Measurements from ENCODE around the gene GARNL3. TPM values are rescaled to one million over a fixed set of nuclear protein-coding genes. Genes with fewer than 3 reads are reported as not detected.

The GARNL3 gene
- total RNA-seq, 1 donor from 2014 or later, result 1.0 TPM

GRCh38 chr9:127269449-127269848, 4.9 kb downstream of the GARNL3 start:
- intact Hi-C loops (cut with micrococcal nuclease), result no loop called here

GRCh38 chr9:127273326-127273725, 8.8 kb downstream of the GARNL3 start:
- intact Hi-C loops (cut with micrococcal nuclease), result no loop called here

GRCh38 chr9:127277099-127277498, 12.5 kb downstream of the GARNL3 start:
- intact Hi-C loops (cut with micrococcal nuclease), result no loop called here

- intact Hi-C loops (cut with micrococcal nuclease), result no loop called here
Observed at GRCh38 chr9:127277770-127278169, 13.2 kb downstream of the GARNL3 start.

GRCh38 chr9:127278372-127278771, 13.8 kb downstream of the GARNL3 start:
- intact Hi-C loops (cut with micrococcal nuclease), result no loop called here

GRCh38 chr9:127279717-127280285, 15.2 kb downstream of the GARNL3 start:
- intact Hi-C loops (cut with micrococcal nuclease), result no loop called here

GRCh38 chr9:127280880-127281660, 16.5 kb downstream of the GARNL3 start:
- intact Hi-C loops (cut with micrococcal nuclease), result no loop called here

GRCh38 chr9:127281891-127282290, 17.3 kb downstream of the GARNL3 start:
- intact Hi-C loops (cut with micrococcal nuclease), result no loop called here

GRCh38 chr9:127282611-127283010, 18.0 kb downstream of the GARNL3 start:
- intact Hi-C loops (cut with micrococcal nuclease), result no loop called here

GRCh38 chr9:127283135-127283534, 18.6 kb downstream of the GARNL3 start:
- intact Hi-C loops (cut with micrococcal nuclease), result no loop called here

- intact Hi-C loops (cut with micrococcal nuclease), result no loop called here
Observed at GRCh38 chr9:127283917-127284497, 19.4 kb downstream of the GARNL3 start.

GRCh38 chr9:127285965-127286364, 21.4 kb downstream of the GARNL3 start:
- intact Hi-C loops (cut with micrococcal nuclease), result no loop called here

GRCh38 chr9:127290561-127291065, 26.0 kb downstream of the GARNL3 start:
- intact Hi-C loops (cut with micrococcal nuclease), result no loop called here

GRCh38 chr9:127291246-127291778, 26.7 kb downstream of the GARNL3 start:
- intact Hi-C loops (cut with micrococcal nuclease), result no loop called here

- intact Hi-C loops (cut with micrococcal nuclease), result no loop called here
Observed at GRCh38 chr9:127292415-127292814, 27.8 kb downstream of the GARNL3 start.

GRCh38 chr9:127293328-127293727, 28.8 kb downstream of the GARNL3 start:
- intact Hi-C loops (cut with micrococcal nuclease), result no loop called here

GRCh38 chr9:127293767-127294166, 29.2 kb downstream of the GARNL3 start:
- intact Hi-C loops (cut with micrococcal nuclease), result no loop called here

GRCh38 chr9:127295005-127295404, 30.4 kb downstream of the GARNL3 start:
- intact Hi-C loops (cut with micrococcal nuclease), result no loop called here

GRCh38 chr9:127300886-127301447, 36.4 kb downstream of the GARNL3 start:
- intact Hi-C loops (cut with micrococcal nuclease), result loop anchor here (10.0 kb wide), 1 partner anchor 356 kb away; no protein-coding TSS in a partner anchor

GRCh38 chr9:127303830-127304229, 39.3 kb downstream of the GARNL3 start:
- intact Hi-C loops (cut with micrococcal nuclease), result loop anchor here (10.0 kb wide), 1 partner anchor 359 kb away; no protein-coding TSS in a partner anchor

- intact Hi-C loops (cut with micrococcal nuclease), result loop anchor here (10.0 kb wide), 1 partner anchor 361 kb away; no protein-coding TSS in a partner anchor
Observed at GRCh38 chr9:127305206-127305837, 40.7 kb downstream of the GARNL3 start.

All from T-helper 2 cell treated with Interferon-gamma antibody and Interleukin-4, amounts not matched to agents 100 ng/mL and 5 ng/mL, for 36 hours (primary cell).